HK-2 (cell line): ENCODE data around the gene PLXNC1.

Experiments used
- DNase-seq: peaks from one replicate; pipeline ENCODE4 v3.0.0-alpha.2; 2018; ENCODE audit not compliant: unreplicated experiment

The PLXNC1 gene

DNA sequence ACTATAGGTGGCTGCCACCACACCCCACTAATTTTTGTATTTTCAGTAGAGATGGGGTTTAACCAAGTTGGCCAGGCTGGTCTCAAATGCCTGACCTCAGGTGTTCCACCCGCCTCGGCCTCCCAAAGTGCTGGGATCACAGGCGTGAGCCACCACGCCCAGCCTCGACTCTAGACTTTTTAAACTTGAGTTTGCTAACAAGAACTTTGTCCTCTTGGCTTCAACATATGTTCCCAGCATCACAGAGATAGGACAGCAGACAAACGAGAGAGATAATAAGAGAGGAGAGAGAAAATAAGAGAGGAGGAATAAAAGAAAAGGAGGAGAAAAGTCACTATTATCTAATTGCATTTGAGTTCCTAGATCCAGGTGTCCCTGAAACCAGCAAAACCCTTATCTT is 192.2 kb downstream of the PLXNC1 start:
- no peak for DNase-seq

DNA sequence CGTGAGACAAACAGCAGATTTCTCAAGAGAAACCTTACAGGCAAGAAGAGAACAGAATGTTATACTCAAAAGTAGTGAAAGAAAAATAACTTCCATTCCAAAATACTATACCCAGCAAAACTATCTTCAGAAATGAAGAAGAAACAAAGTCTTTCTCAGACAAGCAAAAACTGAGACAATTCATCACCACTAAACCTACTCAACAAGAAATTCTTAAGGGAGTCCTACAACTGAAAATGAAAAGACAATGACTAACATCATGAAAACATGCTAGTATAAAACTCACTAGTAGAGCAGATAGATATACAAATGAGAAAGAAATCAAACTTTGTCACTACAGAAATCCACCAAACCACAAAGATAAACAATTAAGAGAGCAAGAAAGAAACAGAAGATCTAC is 204.8 kb downstream of the PLXNC1 start:
- DNase-seq = no peak
